Liver (tissue), 3 donors: ENCODE data around the gene ALG1.

ENCODE experiments used
- HNF4G ChIP-seq: IDR thresholded peaks from 2 replicates; pipeline ENCODE4 v1.6.1; 2016; ENCODE audit warnings: antibody characterized with exemption
- JUND ChIP-seq, 2 donors: IDR thresholded peaks; 2 replicates each; pipeline ENCODE4 v1.6.1; 2016; ENCODE audit warnings: antibody characterized with exemption in 2 of 2
- RAD21 ChIP-seq, 2 donors: IDR thresholded peaks; 2 replicates each; pipeline ENCODE4 v1.6.1; 2016; ENCODE audit warnings: antibody characterized with exemption in 2 of 2, mild to moderate bottlenecking in 2 of 2
- REST ChIP-seq: IDR thresholded peaks from 2 replicates; pipeline ENCODE4 v1.6.1; 2016; ENCODE audit warnings: antibody characterized with exemption, mild to moderate bottlenecking
- RXRA ChIP-seq, 2 donors: IDR thresholded peaks; 2 replicates each; pipeline ENCODE4 v1.6.1; 2017 to 2018; ENCODE audit warnings: antibody characterized with exemption in 2 of 2, mild to moderate bottlenecking in 1 of 2
- TAF1 ChIP-seq: conservative IDR thresholded peaks from 2 replicates; pipeline ENCODE4 v1.6.1; 2016; ENCODE audit warnings: antibody characterized with exemption, mild to moderate bottlenecking
- YY1 ChIP-seq: IDR thresholded peaks from 2 replicates; pipeline ENCODE4 v1.6.1; 2016; ENCODE audit warnings: antibody characterized with exemption, mild to moderate bottlenecking
- TF ChIP-seq, protein P1 (sequence below): fragments of 150-350 bp; IDR thresholded peaks from 2 replicates; pipeline ENCODE4 v1.5.1; 2017; ENCODE audit warnings: improper control_type of control experiment, low read depth, low read length; ENCODE audit not compliant: missing input control
- donor health status: healthy.
- donor health status: healthy.

GRCh38 chr16:5072334-5073278 lies 963 bp downstream of the ALG1 start:
- no peak for TF ChIP-seq YY1
- TF ChIP-seq, protein P1, sequence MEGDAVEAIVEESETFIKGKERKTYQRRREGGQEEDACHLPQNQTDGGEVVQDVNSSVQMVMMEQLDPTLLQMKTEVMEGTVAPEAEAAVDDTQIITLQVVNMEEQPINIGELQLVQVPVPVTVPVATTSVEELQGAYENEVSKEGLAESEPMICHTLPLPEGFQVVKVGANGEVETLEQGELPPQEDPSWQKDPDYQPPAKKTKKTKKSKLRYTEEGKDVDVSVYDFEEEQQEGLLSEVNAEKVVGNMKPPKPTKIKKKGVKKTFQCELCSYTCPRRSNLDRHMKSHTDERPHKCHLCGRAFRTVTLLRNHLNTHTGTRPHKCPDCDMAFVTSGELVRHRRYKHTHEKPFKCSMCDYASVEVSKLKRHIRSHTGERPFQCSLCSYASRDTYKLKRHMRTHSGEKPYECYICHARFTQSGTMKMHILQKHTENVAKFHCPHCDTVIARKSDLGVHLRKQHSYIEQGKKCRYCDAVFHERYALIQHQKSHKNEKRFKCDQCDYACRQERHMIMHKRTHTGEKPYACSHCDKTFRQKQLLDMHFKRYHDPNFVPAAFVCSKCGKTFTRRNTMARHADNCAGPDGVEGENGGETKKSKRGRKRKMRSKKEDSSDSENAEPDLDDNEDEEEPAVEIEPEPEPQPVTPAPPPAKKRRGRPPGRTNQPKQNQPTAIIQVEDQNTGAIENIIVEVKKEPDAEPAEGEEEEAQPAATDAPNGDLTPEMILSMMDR = no peak
- no peak for TF ChIP-seq REST
- TF ChIP-seq RAD21 (IDR thresholded peaks at IDR 0.05) = no peak
- TF ChIP-seq RXRA (IDR thresholded peaks at IDR 0.05) = no peak
- no peak for TF ChIP-seq JUND (IDR thresholded peaks at IDR 0.05)
- no peak for TF ChIP-seq HNF4G
- no peak for TF ChIP-seq TAF1
